ENCODE measurements around the gene SEPTIN1.
"Not testable (repeated sequence)": the region's sequence is repeated elsewhere in the genome, so short reads cannot be mapped to it uniquely, and the experiment has no call there.

Gene SEPTIN1

DNA sequence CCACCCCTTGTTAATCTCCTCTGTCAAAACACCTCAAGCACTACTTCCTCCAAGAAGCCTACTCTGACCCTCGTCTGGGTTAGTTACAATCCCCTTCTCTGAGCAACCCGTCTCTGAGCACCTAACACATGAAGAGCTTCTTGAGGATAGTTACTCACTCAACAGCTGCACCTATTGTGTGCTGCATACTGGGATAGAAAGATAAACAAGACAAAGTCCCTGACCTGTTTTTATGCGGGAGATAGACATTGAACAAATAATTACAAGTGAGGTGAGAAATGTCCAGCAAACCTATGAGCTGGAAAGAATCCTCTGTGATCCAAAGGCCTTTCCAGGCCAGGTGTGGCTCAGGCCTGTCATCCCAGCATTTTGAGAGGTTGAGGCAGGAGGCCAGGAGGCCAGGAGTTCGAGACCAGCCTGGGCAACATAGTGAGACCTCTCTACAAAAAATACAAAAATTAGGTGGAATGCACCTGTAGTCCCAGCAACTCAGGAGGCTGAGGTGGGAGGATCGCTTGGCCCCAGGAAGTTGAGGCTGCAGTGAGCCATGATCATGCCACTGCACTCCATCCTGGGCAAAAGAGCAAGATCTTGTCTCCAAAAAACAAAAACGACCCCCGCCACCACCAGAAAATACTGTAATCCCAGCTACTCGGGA lies 19.5 kb upstream of the SEPTIN1 start:
- no peak for DNase-seq (ENCODE audit: low spot score)

DNA sequence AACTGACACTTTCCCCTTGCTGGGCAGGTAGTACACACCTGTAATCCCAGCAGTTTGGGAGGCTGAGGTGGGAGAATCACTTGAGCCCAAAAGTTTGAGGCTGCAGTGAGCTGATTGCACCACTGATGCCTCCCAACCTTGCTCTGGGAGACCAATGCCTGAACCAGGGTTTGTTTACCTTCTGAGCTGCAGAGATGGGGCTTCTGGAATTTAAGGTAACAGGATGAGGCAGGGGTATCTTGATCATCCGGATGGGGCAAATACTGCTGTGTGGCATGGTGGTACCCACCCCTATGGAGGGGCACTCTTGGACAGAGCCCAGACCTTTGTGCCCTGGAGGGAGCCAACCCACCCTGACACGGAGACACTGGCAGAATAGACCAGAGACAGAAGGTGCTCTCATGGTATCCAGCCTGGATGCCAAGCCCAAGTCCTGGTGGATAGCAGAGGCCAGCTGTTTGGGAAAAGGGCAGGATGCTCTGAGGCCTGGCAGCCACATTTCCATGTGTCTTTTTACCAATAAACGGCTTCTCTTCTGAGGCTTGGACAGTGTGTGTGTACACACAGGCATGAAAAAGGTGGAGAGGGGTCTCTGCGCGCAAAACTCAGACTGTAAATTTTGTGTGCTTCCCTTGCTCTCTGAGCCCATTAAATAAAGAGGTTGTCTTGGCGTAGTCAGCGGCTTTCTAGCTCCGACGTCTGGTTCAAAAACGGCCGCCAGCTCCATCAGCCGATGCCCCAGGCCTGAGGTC lies 17.2 kb upstream of the SEPTIN1 start:
- peak; percentile 40 for DNase-seq (ENCODE audit: low spot score)

DNA sequence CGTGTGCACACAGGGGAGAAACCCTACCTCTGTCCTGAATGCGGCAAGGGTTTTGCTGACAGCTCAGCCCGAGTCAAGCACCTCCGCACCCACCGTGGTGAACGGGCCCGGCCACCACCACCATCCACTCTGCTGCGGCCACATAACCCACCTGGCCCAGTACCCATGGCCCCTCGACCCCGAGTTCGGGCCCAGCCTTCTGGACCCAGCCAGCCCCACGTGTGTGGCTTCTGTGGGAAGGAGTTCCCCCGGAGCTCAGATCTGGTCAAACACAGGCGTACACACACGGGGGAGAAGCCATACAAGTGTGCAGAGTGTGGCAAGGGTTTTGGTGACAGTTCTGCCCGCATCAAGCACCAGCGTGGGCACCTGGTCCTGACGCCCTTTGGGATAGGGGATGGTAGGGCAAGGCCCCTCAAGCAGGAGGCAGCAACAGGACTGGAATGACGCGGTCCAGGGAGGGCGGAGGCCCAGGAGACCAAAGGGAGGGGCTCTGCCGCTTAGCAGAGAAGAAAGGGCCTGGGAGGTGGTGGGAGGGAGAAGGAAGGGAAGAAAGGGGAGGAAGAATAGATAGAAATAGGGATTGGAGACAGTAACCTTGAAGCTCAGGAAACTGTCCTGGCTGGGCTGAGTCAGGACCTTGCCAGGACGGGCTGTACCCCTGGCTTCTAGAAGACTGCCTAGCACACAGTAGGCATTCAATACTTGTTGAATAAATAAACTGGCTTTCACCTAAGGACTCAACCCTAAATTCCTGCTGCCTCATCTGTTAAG lies 16.5 kb upstream of the SEPTIN1 start:
- no peak for DNase-seq (ENCODE audit: low spot score)

DNA sequence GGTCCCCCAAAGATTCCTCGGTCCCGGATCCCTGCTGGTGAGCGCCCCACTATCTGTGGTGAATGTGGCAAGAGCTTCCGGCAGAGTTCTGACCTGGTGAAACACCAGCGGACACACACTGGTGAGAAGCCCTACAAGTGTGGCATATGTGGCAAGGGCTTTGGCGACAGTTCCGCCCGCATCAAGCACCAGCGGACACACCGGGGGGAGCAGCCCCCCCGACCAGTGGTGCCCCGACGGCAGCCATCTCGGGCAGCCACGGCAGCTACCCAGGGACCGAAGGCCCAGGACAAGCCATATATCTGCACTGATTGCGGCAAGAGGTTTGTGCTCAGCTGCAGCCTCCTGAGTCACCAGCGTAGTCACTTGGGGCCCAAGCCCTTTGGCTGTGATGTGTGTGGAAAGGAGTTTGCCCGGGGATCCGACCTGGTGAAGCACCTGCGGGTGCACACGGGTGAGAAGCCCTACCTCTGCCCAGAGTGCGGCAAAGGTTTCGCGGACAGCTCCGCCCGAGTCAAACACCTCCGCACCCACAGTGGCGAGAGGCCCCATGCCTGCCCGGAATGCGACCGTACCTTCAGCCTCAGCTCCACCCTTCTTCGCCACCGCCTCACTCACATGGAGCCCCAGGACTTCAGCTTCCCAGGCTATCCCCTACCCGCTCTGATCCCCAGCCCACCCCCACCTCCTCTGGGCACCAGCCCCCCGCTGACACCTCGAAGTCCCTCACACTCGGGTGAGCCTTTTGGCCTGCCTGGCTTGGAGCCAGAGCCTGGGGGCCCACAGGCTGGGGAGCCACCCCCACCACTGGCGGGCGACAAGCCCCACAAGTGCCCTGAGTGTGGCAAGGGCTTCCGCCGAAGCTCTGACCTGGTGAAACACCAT lies 15.7 kb upstream of the SEPTIN1 start:
- no peak for DNase-seq (ENCODE audit: low spot score)

DNA sequence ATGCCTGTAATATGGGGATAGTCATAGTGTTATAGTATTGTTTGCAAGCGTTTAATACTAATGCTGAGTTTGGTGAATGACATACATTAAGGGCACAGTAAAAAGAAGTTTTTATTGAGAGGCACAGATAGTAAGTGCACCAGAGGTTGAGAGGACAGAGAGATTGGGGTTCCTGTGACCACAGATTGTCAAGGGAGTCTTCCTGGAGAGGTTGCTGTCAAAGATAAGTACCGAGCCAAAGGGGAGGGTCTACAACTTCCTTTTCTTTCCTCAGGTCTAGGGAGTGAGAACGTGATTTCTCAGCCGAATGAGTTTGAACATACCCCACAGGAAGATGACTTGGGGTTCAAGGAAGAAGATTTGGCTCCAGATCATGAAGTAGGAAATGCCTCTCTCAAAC lies 14.7 kb upstream of the SEPTIN1 start:
- DNase-seq (ENCODE audit: low spot score), result no peak

DNA sequence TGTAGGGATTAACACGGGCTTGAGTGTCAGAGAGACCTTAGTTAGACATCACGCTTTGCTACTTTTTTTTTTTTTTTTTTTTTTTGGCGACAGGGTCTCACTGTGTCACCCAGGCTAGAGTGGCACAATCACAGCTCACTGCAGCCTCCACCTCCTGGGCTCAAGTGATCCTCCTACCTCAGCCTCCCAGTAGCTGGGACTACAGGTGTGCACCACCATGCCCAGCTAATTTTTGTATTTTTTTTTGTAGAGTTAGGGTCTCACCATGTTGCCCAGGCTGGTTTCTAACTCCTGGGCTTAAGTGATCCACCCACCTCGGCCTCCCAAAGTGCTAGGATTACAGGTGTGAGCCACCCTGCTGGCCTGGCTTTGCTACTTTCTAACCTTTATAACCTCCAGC lies 14.3 kb upstream of the SEPTIN1 start:
- not testable (repeated sequence) for DNase-seq (ENCODE audit: low spot score)

DNA sequence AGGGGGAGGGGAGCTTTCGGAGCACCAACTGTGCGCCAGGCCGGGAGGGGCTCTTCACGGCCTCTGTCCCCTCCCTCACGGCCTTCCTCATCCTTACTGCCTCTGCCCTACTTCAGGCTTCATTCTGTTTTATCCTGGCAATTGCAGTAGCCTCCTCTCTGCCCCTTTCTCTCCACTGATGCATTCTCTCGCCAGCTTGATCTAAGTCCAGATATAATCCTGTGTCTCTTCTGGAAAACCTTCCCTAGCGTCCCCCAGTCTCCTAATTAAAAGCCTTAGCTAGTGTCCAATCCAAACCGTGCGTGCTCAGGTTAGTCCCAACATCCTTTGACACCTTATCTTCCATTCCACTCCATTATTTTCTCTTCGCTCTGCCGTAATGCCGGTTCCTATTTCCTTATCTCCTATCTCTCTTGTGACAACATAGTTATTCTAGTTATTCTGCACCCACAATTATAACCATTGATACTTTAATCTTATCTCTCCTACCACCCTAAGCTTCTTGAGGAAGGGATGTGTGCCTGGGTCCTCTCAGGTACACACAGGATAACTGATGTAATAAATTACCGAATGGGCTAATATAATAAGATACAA lies 13.7 kb upstream of the SEPTIN1 start:
- peak; percentile 59 for DNase-seq (ENCODE audit: low spot score)

DNA sequence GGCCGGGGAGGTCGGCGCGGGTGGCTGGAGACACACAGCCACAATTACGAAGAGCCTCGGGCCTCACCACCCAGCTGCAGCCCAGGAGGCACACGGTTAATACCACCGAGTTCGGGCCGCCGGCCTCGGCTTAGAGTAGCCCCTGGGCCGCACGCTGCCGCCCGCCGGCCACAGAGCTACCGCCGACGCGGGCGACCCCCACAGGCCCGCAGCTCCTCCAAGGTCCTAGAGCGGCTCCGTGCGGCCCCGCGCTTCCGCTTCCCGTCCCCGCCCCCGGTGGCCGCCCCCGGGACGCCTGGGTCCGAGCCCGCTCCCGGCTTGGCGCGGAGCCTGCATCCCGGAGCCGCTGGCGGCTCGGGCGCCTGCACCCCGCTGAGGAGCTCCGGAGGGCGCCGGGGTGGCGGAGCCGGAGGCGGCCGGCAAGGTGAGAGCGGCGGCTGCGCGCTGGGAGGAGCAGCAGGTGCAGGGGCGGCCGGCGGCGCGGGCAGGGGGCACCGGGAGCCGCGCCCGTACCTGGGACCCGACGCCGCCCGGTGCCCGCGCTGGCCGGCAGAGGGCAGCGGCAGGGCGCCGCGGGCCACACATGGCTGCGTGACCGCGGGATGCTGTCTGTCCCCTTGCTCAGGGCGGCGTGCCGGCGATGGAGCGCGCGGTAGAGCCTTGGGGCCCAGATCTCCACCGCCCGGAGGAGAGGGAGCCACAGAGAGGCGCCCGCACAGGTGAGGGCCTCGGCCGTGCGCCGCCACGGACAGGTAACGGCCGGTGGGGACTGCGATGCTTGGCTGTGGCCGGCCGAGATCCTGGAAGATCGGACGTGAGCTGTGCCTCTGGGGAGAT lies 13.0 kb upstream of the SEPTIN1 start, which contains the start of gene ZNF48:
ZNF48 (plus strand) TSS at position 266 of the 837 bp plus-strand sequence; CDS start at position 641, 375 bp downstream.
- peak; percentile 89 for DNase-seq (ENCODE audit: low spot score)

DNA sequence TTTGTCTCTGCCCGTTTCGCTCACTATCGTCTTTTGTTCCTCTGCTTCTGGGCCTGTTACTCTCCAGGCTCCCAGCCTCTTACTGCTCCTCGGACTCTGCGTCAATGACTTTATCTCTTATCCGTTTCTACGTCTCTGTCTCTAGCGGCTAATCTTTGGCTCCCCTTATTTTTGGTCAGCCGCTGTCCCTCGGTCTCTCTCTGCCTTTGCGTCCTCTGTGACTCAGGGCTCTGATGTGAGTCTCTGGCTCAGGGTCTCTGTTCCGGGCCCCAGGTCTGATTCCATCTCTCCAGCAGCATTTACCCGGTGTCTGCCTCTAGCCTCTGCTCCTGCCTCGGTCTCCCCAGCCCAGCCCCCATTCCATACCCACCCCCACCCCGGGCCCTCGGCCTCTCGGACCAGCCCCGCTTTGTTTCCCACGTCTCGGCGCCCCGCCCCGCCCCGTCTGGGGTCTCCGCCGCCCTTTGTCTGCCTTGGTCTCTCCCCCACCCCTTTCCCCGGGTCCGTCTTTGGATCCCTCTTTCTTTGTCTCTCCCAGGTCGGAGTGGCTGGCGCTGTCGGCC lies 12.3 kb upstream of the SEPTIN1 start:
- DNase-seq (ENCODE audit: low spot score), result peak; percentile 65

DNA sequence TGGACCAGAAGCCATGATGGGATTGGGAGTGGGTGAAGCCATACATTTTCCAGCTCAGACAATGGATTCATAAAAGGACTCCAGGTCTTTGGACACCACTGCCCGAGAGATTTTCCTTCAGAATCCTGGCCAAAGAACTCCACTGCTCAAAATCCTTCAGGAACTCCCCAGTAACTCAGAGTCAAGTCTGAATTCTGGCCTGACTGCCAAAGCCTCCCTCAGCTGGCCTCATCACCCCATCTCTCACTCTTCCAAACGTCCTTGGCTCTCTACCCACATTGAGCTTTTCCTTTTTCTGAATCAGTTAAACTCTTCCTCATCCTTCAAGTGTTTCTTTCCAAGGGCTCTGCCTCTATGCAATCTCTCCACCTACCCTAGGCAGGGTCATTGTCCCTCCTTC lies 1.2 kb upstream of the SEPTIN1 start:
- DNase-seq (ENCODE audit: low spot score), result no peak

DNA sequence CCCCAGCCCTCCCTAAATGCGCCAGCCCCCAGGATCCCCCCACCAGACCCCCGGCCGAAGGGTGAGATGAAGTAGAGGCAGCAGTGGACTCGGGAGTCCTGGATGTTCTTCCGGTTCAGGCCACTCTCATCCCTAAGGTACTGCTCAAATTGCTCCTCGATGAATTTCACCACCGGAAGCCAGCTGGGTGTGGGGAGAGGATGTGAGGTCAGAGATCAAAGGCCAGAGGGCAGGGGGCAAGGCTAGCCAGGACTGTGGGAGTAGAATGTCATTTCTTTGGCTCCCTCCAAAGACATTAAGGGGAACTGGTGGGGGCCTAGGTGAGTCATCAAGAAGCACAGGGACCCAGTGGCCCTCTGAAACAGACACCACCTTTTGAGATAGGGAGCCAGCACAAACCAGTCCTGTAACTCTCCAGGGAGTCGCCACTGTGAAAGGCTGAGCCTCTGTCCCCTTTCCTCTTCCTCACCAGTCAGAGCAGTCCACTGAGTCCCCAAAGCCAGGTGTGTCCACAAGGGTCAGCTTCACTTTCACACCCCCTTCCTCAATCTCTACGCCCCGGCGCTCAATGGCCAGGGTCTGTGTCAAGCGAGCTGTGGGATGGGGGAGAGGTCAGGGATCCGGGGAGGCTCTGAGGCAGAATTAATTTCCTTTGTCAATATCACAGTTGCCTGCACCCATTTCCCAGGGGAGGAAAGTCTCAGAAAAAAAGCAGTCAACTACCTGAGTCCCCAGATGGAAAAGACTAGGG lies 895 bp downstream of the SEPTIN1 start:
- no peak for DNase-seq (ENCODE audit: low spot score)

DNA sequence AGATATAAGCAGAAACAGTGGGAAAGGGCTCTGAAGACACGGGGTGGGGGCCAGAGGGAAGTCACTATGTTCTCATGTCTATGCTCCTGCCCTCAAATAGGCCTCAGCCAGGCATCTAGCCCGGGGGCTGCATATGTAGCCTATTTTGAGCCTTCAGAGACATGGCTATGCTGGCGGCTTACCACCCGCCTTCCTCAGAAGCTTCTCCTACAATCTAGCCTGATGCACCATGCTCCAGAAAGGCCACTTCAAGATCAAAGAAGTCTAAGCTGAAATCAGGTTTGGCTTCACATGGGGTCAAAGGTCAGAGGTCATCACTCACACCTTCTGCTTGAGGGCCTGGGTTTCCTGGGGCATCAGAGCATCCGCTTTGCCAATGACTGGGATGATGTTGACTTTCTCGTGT lies 1.6 kb downstream of the SEPTIN1 start:
- no peak for DNase-seq (ENCODE audit: low spot score)

DNA sequence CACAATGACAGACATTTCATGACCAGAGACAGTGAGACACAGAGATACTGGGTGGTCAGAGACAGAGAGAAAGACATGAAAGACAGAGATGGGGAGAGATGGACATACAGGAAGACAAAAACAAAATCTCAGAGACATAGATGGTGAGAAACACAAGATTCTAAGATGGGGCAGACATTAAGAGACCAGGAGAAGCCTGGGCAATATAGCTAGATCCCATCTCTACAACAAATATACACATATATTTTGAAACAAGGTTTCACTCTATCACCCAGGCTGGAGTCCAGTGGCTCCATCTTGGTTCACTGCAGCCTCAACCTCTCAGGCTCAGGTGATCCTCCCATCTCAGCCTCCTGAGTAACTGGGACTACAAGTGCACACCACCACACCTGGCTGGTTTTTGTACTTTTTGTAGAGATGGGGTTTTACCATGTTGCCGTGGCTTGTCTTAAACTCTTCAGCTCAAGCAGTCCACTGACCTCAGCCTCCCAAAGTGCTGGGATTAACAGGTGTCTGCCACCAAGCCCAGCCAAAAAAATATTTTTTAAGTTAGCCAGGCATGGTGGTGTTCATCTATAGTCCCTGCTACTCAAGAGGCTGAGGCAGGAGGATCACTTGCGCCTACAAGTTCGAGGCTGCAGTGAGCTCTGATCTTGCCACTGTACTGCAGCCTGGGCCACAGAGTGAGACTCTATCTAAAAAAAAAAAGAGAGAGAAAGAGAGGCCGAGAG lies 2.1 kb downstream of the SEPTIN1 start:
- no peak for DNase-seq (ENCODE audit: low spot score)

DNA sequence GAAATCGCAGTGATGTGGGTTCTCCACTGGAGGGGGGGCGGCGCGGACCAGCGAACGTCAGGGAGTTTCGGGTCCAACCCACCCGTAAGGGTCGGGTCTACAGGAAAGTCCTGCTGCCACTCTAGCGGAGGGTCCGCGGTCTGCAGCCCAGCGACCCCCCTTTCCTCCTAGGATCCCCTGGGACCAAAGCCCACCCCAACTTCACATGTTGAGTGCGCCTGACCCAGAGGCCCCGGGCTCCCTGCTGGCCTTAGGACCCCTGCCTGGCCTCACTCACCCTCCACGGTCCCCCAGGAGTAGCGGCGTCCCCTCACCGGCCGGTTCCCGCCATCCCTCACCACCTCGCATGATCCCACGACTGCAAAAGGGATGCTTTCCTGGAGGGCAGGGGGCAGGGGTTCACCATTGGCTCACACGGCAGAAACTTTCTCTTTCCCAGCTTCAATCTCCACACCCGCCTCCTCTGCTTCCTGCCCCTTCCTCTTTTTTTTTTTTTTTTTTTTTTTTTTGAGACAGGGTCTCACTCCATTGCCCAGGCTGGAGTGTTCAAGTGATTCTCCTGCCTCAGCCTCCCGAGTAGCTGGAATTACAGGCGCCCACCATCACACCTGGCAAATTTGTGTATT lies 3.1 kb downstream of the SEPTIN1 start:
- no peak for DNase-seq (ENCODE audit: low spot score)

DNA sequence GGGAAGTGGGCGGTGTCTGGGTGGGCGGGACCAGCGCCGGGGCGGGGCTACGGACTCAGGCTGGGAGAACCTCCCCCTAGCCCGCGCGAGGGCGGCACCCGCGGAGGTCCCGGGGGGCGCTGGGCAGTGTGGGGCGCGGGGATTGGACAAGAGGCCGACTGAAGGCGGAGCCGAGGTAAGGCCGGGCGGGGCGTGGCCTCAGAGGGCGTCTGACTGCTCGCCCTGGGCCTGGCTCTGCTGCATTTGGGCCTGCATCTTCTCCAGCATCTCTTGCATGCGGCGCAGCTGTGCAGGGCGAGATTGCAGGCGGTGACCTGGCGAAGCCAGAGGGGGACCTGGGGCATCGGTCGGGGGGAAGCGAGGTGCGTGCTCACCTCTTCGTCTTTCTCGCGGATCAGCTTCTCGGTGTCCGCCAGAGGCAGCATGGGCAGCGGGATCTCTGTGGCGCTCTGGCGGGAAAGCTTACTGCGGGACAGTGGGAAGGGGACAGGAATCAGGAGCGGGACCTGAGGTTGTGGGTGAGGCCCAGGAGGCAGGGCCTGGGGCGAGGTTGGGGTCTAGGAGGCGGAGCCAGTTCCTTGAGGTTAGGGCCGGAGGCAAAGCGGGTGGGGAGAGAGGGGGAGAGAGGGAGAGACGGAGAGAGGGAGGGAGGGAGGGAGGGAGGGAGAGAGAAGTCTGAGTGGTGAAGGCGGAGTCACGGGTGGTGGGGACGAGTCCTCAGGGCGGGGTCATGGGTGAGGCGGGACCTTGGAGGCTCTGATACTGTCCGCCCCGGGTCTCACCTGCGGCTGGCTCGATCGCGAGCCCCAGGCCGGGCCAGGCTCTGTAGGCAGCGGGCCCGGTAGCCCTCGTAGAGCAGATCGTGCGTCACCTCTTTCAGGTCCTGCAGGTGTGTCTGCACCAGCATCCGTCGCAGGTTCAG lies 3.9 kb downstream of the SEPTIN1 start:
- peak; percentile 95 for DNase-seq (ENCODE audit: low spot score)

DNA sequence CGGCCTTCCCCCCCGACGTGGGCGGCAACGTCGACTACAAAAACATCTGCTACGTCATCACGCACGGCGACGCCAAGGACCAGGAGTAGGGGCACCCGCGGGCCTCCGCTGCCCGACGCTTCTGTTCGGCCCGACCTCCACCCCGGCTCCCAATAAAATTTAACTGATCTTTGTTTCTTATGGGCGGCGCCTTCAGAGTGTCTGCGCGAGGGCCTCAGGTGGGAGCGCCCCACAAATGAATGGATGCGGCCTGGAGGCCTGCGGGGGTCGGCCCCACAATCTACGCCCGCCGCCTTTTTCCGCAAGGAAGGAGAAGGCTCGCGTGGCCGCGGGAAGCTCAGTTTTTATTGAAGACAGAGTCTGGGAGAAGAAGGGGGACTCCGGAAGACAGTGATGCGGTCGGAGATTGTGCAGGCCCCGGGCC lies 4.5 kb downstream of the SEPTIN1 start:
- DNase-seq (ENCODE audit: low spot score), result peak; percentile 92

Measured in RKO (cell line).